ES-I3 (cell line): ENCODE measurements around the gene PARD3.

Experiments used
- H3K36me3 ChIP-seq: 2 replicates; pipeline ENCODE4 v1.6.1; 2013; ENCODE audit warnings: mild to moderate bottlenecking, low read length, control low read depth, moderate library complexity; ENCODE audit not compliant: insufficient read depth
- H3K4me1 ChIP-seq: 2 replicates; pipeline ENCODE4 v1.6.1; 2013; ENCODE audit warnings: mild to moderate bottlenecking, control low read depth, low read length; ENCODE audit not compliant: insufficient read depth
- H3K9ac ChIP-seq: 2 replicates; pipeline ENCODE4 v1.6.1; 2013; ENCODE audit warnings: low read depth, mild to moderate bottlenecking, low read length, moderate library complexity
- H3K9me3 ChIP-seq: 2 replicates; pipeline ENCODE4 v1.6.1; 2013; ENCODE audit warnings: mild to moderate bottlenecking, low read length, moderate library complexity; ENCODE audit not compliant: control insufficient read depth, insufficient read depth

The PARD3 gene

GRCh38 chr10:34666008-34666704 is 148.9 kb downstream of the PARD3 start:
- Histone ChIP-seq H3K4me1 (peaks cover 6% of the 10 kb centered on the region), H3K9ac (no peak overlapping the region), H3K36me3 (no peaks in the 10 kb centered on the region), H3K9me3 (no peaks in the 10 kb centered on the region)

GRCh38 chr10:34664706-34665105 is 150.4 kb downstream of the PARD3 start:
- Histone ChIP-seq H3K9me3 (no peaks in the 10 kb centered on the region), H3K9ac (no peak overlapping the region), H3K4me1 (peaks cover 6% of the 10 kb centered on the region)

GRCh38 chr10:34661580-34661979 is 153.5 kb downstream of the PARD3 start:
- Histone ChIP-seq H3K9ac (no peak overlapping the region), H3K4me1 (peaks cover 17% of the 10 kb centered on the region), H3K36me3 (no peaks in the 10 kb centered on the region), H3K9me3 (no peaks in the 10 kb centered on the region)

More at GRCh38 chr10:34664706-34665105, 150.4 kb downstream of the PARD3 start:
- H3K36me3 ChIP-seq, result no peaks in the 10 kb centered on the region

- H3K9ac ChIP-seq, result no peak overlapping the region
- no peaks in the 10 kb centered on the region for H3K9me3 ChIP-seq
These were observed 156.2 kb downstream of the PARD3 start for GRCh38 chr10:34658934-34659333.

GRCh38 chr10:34656661-34657060 is 158.4 kb downstream of the PARD3 start:
- Histone ChIP-seq H3K4me1 (peaks cover 42% of the 10 kb centered on the region), H3K9me3 (no peaks in the 10 kb centered on the region), H3K9ac (no peak overlapping the region), H3K36me3 (no peaks in the 10 kb centered on the region)

More at GRCh38 chr10:34658934-34659333, 156.2 kb downstream of the PARD3 start:
- Histone ChIP-seq H3K4me1 (peaks cover 24% of the 10 kb centered on the region), H3K36me3 (no peaks in the 10 kb centered on the region)

GRCh38 chr10:34655286-34656170 is 159.6 kb downstream of the PARD3 start:
- Histone ChIP-seq H3K4me1 (peaks cover 49% of the 10 kb centered on the region), H3K9me3 (no peaks in the 10 kb centered on the region), H3K36me3 (no peaks in the 10 kb centered on the region), H3K9ac (no peak overlapping the region)

GRCh38 chr10:34654211-34654610 is 160.9 kb downstream of the PARD3 start:
- Histone ChIP-seq H3K4me1 (peaks cover 51% of the 10 kb centered on the region), H3K9ac (no peak overlapping the region), H3K36me3 (no peaks in the 10 kb centered on the region), H3K9me3 (no peaks in the 10 kb centered on the region)

- Histone ChIP-seq H3K36me3 (no peaks in the 10 kb centered on the region), H3K9me3 (no peaks in the 10 kb centered on the region), H3K4me1 (peaks cover 49% of the 10 kb centered on the region), H3K9ac (no peak overlapping the region)
These were observed 161.6 kb downstream of the PARD3 start for GRCh38 chr10:34653530-34653929.

- no peak overlapping the region for H3K9ac ChIP-seq
- H3K4me1 ChIP-seq, result peaks cover 41% of the 10 kb centered on the region
- H3K36me3 ChIP-seq, result no peaks in the 10 kb centered on the region
- no peaks in the 10 kb centered on the region for H3K9me3 ChIP-seq
These were observed 163.5 kb downstream of the PARD3 start for GRCh38 chr10:34651416-34652195.

- H3K9ac ChIP-seq, result no peak overlapping the region
- H3K9me3 ChIP-seq, result no peaks in the 10 kb centered on the region
- no peaks in the 10 kb centered on the region for H3K36me3 ChIP-seq
- peaks cover 28% of the 10 kb centered on the region for H3K4me1 ChIP-seq
These were observed 164.9 kb downstream of the PARD3 start for GRCh38 chr10:34650156-34650555.

GRCh38 chr10:34649385-34649784 is 165.7 kb downstream of the PARD3 start:
- no peak overlapping the region for H3K9ac ChIP-seq
- no peaks in the 10 kb centered on the region for H3K9me3 ChIP-seq
- peaks cover 27% of the 10 kb centered on the region for H3K4me1 ChIP-seq
- no peaks in the 10 kb centered on the region for H3K36me3 ChIP-seq

GRCh38 chr10:34648919-34649318 is 166.2 kb downstream of the PARD3 start:
- peaks cover 27% of the 10 kb centered on the region for H3K4me1 ChIP-seq
- no peak overlapping the region for H3K9ac ChIP-seq
- H3K9me3 ChIP-seq, result no peaks in the 10 kb centered on the region
- H3K36me3 ChIP-seq, result no peaks in the 10 kb centered on the region

GRCh38 chr10:34647875-34648865 is 166.9 kb downstream of the PARD3 start:
- Histone ChIP-seq H3K9me3 (no peaks in the 10 kb centered on the region), H3K36me3 (no peaks in the 10 kb centered on the region), H3K4me1 (peaks cover 24% of the 10 kb centered on the region), H3K9ac (no peak overlapping the region)
